HUES64 (cell line): ENCODE results near the gene PAQR9.

Experiments used
- H3K27ac ChIP-seq: 2 replicates; pipeline ENCODE4 v1.7.0; 2013; ENCODE audit warnings: low read depth, low read length, inconsistent platforms
- H3K27me3 ChIP-seq: 2 replicates; pipeline ENCODE4 v1.6.1; 2013; ENCODE audit warnings: mild to moderate bottlenecking, low read length; ENCODE audit not compliant: insufficient read depth
- H3K36me3 ChIP-seq: 2 replicates; pipeline ENCODE4 v1.6.1; 2013; ENCODE audit warnings: mild to moderate bottlenecking, low read length; ENCODE audit not compliant: insufficient read depth
- H3K4me1 ChIP-seq: 2 replicates; pipeline ENCODE4 v1.6.1; 2013; ENCODE audit warnings: mild to moderate bottlenecking, low read length, moderate library complexity; ENCODE audit not compliant: insufficient read depth
- H3K4me3 ChIP-seq: 2 replicates; pipeline ENCODE4 v1.5.1; 2013; ENCODE audit warnings: mild to moderate bottlenecking, low read length, moderate library complexity
- H3K9ac ChIP-seq: 2 replicates; pipeline ENCODE4 v1.6.1; 2013; ENCODE audit warnings: mild to moderate bottlenecking, low read depth, low read length
- H3K9me3 ChIP-seq: 2 replicates; pipeline ENCODE4 v1.6.1; 2013; ENCODE audit warnings: low read depth, low read length; ENCODE audit not compliant: insufficient read depth
- WGBS: fragments of 150-250, 120-280 bp; methylation state at CpG from one replicate; pipeline ENCODE4 v1.1.7; 2013; ENCODE audit warnings: missing lambda C conversion rate; 5-methylcytosine and 5-hydroxymethylcytosine counted together

The PAQR9 gene

DNA sequence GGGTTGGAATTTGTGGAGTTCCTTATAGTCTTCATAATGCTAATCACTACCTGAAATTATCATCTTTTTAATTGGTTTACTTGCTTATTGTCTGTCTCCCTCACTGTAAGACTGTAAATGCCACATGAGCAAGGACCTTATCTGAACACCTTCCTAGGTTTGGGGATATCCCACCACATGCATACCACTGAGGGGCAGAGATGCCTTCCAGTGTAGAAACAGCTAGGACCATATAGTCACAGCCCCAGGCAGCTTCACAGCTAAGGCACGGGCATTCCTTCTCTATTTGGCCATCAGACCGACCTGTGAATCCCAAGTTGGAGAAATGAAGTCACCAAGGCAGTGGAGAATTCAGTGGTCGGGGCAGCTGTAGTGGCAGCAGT is 28.6 kb downstream of the PAQR9 start:
- H3K9ac ChIP-seq: no peak overlapping the region
- no peak overlapping the region for H3K27ac ChIP-seq
- H3K36me3 ChIP-seq: no peaks in the 10 kb centered on the region
- H3K9me3 ChIP-seq: no peaks in the 10 kb centered on the region
- H3K4me1 ChIP-seq: peaks cover under 1% of the 10 kb centered on the region
- H3K4me3 ChIP-seq: no peak overlapping the region
- WGBS: 89% methylated on average over 3 of the region's 3 CpGs
- H3K27me3 ChIP-seq: no peaks in the 10 kb centered on the region

DNA sequence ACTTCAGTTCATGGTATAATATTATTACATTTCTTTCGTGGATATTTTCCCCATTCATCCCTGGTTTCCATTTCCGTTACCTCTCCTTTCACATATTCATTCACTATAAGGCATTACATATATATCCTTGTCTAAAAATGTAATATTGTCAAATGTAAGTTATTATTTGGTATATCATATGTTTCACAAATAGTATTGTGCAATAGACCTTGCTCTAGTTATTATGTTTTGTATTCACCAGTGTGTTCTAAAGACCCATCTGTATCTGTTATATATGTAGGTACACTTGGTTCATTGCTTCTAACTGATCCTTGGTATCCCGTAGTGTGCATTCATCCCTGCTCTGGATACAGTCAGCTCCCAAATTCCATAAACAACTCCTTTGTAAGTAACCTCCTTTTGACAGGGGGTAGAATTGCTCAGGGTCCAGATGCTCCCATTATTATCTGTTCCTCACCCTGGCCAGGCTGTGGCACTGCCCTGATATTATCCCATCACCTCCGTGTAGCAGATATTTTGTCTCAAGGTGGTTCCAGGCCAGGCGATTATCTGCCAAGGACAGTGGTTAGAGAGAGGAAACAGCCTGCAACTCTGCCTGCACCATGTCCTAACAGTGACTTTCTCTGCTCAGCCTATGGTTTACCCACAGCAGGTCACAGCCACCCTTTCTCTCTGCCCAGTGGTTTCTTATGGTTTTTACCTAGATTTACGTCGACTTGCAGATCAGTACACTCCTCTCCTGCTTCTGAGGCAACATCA is 29.2 kb downstream of the PAQR9 start:
- H3K27me3 ChIP-seq: no peaks in the 10 kb centered on the region
- H3K4me1 ChIP-seq: no peaks in the 10 kb centered on the region; the same call in 1 of the 2 replicates
- no peaks in the 10 kb centered on the region for H3K9me3 ChIP-seq
- H3K36me3 ChIP-seq: no peaks in the 10 kb centered on the region
- H3K9ac ChIP-seq: no peak overlapping the region
- no peak overlapping the region for H3K4me3 ChIP-seq
- 86% methylated on average over 7 of the region's 7 CpGs for WGBS
- H3K27ac ChIP-seq: no peak overlapping the region

DNA sequence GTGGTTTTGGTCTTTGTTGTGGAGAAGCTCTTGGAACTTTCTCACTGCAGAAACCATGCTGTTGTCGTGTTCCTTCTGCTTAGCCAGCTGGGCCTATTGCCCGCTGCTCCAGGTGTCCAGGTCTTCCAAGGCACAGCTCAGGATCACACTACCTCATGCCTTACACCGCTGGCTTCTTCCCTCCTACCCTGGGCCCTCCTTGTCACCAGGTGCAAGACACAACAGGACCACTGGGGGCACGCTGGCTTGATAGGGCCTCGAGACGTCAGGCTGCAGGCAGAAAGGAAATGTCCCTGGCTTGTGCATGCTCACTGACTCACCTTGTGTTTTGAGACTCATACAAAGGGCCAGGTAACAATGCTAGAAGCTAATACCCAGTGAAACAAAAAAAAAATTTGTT is 32.3 kb downstream of the PAQR9 start:
- Histone ChIP-seq H3K36me3 (no peaks in the 10 kb centered on the region), H3K9ac (no peak overlapping the region), H3K9me3 (no peaks in the 10 kb centered on the region), H3K27ac (no peak overlapping the region), H3K4me3 (no peak overlapping the region), H3K27me3 (no peaks in the 10 kb centered on the region), H3K4me1 (no peaks in the 10 kb centered on the region; the same call in 1 of the 2 replicates)
- 71% methylated on average over 6 of the region's 6 CpGs for WGBS

DNA sequence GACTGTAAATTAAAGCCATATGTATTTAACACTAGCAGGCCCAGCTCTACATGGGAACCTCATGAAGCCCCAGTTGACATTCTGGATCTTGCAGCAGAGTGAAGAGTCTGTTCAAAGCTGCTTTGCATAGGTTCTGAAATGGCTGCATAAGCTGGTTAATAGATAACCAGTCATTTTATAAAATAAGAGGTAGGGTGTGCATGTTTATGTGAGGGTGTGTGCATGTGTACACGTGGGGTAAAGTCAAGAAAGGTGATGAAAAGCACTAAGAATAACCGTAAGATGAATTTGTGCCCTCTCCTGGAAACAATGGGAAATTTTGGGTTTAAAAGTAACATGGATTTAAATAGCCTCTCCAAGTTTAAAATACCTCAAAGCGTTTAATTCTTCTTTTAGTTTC is 33.0 kb downstream of the PAQR9 start:
- no peaks in the 10 kb centered on the region; the same call in 1 of the 2 replicates for H3K4me1 ChIP-seq
- H3K9ac ChIP-seq: no peak overlapping the region
- no peaks in the 10 kb centered on the region for H3K36me3 ChIP-seq
- H3K4me3 ChIP-seq: no peak overlapping the region
- H3K27me3 ChIP-seq: no peaks in the 10 kb centered on the region
- WGBS: 89% methylated on average over 3 of the region's 3 CpGs
- H3K9me3 ChIP-seq: no peaks in the 10 kb centered on the region
- no peak overlapping the region for H3K27ac ChIP-seq

DNA sequence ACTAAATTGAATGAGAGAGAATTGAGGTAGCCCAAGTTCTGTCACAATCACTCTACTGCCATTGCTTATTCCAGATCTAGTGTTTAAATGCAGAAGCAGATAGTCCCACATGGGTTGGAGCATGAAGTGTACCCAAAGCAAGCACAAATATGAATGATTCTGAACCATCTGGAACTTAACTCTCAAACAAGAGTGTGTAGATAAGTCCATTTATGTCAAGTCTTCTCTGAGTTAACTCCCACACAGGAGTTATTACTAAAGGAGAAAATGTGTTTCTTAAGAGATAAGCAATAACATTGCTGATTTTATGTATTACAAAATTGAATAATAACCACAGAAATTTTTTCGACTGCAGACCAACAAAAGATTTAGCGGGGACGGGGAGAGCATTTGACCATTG is 33.6 kb downstream of the PAQR9 start:
- Histone ChIP-seq H3K9me3 (no peaks in the 10 kb centered on the region), H3K9ac (no peak overlapping the region), H3K36me3 (no peaks in the 10 kb centered on the region), H3K27me3 (no peaks in the 10 kb centered on the region), H3K27ac (no peak overlapping the region), H3K4me1 (no peaks in the 10 kb centered on the region; the same call in 1 of the 2 replicates), H3K4me3 (no peak overlapping the region)
- no CpG with 5 or more reads among the region's 3 CpGs for WGBS

DNA sequence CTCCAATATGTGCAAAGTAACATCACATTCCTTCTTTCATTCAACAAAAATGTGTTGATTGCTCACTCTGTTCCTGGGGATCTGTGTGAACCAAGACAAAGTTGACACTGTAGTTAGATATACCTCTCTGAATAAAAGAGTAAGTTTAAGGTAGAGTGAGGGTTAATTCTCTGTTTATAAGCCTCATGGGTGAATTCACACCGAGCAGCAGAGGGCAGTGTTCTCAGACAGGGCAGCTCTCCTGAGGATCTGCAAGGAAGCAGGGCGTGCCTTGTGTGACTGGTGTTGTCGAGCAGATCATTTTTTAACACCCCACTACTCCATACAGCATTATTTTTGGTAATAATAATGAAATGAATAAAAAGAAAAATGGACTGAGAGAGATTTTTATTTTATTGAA is 34.4 kb downstream of the PAQR9 start:
- H3K36me3 ChIP-seq: no peaks in the 10 kb centered on the region
- peaks cover 3% of the 10 kb centered on the region; the same call in 1 of the 2 replicates for H3K9me3 ChIP-seq
- H3K4me1 ChIP-seq: no peaks in the 10 kb centered on the region; the same call in 1 of the 2 replicates
- 65% methylated on average over 2 of the region's 3 CpGs for WGBS
- H3K9ac ChIP-seq: no peak overlapping the region
- no peaks in the 10 kb centered on the region for H3K27me3 ChIP-seq
- H3K4me3 ChIP-seq: no peak overlapping the region
- H3K27ac ChIP-seq: no peak overlapping the region

DNA sequence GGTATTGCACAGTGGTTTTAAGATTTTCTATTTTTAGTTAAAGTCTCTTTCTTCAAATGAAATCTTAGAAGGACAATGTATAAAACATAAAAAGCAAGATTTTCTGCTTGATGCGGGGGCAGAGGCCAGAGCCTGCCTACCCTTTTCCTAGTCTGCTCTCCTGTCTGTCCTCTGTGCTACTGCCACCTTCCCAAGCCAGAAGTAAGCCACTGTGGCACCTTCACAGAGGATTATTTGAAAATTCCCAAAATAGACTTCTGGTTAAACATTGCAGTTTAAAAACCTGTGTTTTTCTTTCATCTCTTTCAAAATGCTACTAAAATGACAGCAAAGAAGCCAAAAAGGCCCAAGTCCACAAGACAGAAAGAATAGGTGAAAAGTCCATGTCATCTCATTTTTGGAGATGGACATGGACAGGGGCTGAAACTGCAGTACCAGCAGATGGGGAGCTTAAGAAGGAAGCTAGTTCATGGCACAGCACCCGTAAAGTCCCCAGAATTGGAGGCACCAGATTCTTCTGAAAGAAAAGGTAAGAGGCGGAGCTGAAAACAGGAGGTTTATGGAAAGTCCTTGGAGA is 37.0 kb downstream of the PAQR9 start:
- Histone ChIP-seq H3K9me3 (peaks cover 9% of the 10 kb centered on the region; the same call in 1 of the 2 replicates), H3K27ac (no peak overlapping the region), H3K4me1 (no peaks in the 10 kb centered on the region), H3K4me3 (no peak overlapping the region), H3K9ac (no peak overlapping the region), H3K36me3 (no peaks in the 10 kb centered on the region), H3K27me3 (no peaks in the 10 kb centered on the region)
- WGBS: 97% methylated on average over 3 of the region's 3 CpGs

DNA sequence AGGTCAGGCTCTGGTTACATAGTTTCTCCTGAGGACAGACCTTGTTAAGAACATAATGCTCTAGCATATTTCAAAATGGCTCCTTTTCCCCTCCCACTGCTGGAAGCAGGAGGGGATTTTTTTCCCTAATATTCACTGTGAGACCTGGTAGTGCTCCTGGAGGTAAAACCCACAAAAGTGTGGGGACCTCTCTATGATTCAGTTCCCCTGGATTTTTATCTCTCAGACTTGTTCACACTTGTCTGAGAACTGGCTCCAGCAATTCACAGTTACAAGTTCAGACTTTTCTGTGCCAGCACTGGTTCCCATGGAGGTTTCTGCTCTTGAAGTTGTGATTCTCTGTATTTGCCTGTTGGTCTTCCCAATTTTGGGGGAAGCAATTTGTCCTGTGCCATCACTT is 38.3 kb downstream of the PAQR9 start:
- no peaks in the 10 kb centered on the region for H3K27me3 ChIP-seq
- no peak overlapping the region for H3K4me3 ChIP-seq
- H3K9ac ChIP-seq: no peak overlapping the region
- peaks cover 9% of the 10 kb centered on the region; the same call in 1 of the 2 replicates for H3K9me3 ChIP-seq
- no peaks in the 10 kb centered on the region for H3K36me3 ChIP-seq
- no peaks in the 10 kb centered on the region for H3K4me1 ChIP-seq
- H3K27ac ChIP-seq: no peak overlapping the region

DNA sequence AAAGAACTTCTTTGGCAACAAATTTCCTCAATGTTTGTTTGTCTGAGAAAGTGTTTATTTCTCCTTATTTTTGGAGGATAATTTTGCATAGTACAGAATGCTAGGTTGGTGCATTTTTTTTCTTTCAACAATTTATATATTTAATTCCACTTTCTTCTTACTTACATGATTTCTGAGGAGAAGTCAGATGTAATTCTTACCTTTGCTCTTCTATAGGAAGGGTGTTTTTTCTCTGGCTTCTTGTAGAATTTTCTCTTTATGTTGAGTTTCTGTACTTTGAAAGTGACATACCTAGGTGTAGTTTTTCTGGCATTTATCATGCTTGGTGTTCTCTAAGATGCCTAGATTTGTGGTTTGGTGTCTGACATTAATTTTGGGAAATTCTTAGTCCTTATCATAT is 39.8 kb downstream of the PAQR9 start:
- Histone ChIP-seq H3K27ac (no peak overlapping the region), H3K9me3 (peaks cover 9% of the 10 kb centered on the region; the same call in 1 of the 2 replicates), H3K9ac (no peak overlapping the region), H3K36me3 (no peaks in the 10 kb centered on the region), H3K27me3 (no peaks in the 10 kb centered on the region), H3K4me3 (no peak overlapping the region), H3K4me1 (no peaks in the 10 kb centered on the region)

DNA sequence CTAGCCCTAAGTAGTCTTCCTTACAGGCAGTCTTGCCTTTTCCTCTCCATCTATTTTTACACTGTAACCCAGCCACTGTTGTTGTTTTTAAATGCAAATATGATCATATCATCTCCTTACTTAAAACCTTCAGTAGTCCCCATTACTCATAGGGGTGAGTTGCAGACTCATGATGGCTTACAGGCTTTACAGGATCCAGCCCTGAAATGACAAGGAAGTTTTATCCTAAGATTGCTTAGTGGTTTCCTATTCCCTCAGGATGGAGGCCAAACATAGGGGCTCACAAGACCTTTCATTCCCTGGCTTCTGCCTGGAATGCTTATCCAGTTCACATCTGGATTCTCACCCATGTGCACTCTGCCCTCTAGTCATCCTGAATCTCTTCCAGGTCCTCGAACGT is 46.9 kb downstream of the PAQR9 start:
- no peak overlapping the region for H3K9ac ChIP-seq
- no peaks in the 10 kb centered on the region for H3K4me1 ChIP-seq
- no peak overlapping the region for H3K4me3 ChIP-seq
- H3K27me3 ChIP-seq: no peaks in the 10 kb centered on the region
- H3K9me3 ChIP-seq: no peaks in the 10 kb centered on the region
- 91% methylated on average over 2 of the region's 2 CpGs for WGBS
- no peak overlapping the region for H3K27ac ChIP-seq
- no peaks in the 10 kb centered on the region for H3K36me3 ChIP-seq

DNA sequence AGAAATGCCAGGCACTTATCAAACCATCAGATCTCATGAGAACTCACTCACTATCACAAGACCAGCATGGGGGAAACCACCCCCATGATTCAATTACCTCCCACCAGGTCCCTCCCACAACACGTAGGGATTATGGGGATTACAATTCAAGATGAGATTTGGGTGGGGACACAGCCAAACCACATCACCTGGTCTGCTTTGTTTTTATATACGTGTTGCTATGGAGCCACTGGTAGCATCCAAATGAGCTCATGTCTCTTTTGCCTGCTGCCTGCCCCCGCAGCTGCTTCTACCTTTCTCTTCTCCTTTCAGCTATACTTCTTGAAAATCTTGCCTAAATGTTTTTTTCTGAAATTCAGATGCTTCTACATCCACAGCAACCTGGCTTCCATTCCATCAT is 47.8 kb downstream of the PAQR9 start:
- 85% methylated on average over 3 of the region's 3 CpGs for WGBS

More for the DNA sequence above, 47.8 kb downstream of the PAQR9 start:
- H3K27me3 ChIP-seq: no peaks in the 10 kb centered on the region
- H3K9me3 ChIP-seq: no peaks in the 10 kb centered on the region
- no peak overlapping the region for H3K27ac ChIP-seq
- no peak overlapping the region for H3K4me3 ChIP-seq
- no peak overlapping the region for H3K9ac ChIP-seq
- H3K4me1 ChIP-seq: no peaks in the 10 kb centered on the region
- H3K36me3 ChIP-seq: no peaks in the 10 kb centered on the region
